ENCODE data around the gene MILR1. TPM values are rescaled to one million over a fixed set of nuclear protein-coding genes. Genes with fewer than 3 reads are reported as not detected.
A peak's percentile ranks its signal among the peaks of the same experiment; 100 is the strongest.

Gene MILR1
- total RNA-seq, 6 experiments from 2014 or later, result 0.57 to 3.0 (median 1.9) TPM

DNA sequence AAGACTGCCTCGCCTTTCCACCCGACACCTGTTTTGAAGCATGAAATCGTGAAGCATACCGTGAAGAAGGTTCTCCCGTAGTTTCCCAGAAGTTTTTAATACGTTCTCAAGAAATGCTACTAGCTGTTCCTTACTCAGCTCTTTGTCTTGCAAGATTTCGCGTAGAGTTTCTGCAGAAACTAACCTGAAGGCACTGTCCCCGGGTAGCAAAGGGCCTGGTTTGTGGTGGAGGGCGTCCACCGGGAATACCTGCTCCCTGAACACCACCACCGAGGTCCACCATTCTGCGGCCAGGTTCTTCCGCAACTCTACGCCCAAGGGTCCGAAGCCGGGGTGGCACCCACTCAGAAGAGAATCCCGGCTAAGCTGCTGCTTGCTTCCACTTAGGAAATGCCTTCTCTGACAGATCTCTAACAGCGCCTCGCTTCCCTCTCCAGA is 47.5 kb downstream of the MILR1 start:
- DNase-seq (no peak), ATAC-seq (peak in 1 of 4 donors; percentile 8)
- WGBS (ENCODE audit: insufficient coverage, low coverage, low lambda C conversion rate, missing lambda C conversion rate), result 0% methylated on average over 6 of the region's 20 CpGs
- Histone ChIP-seq H3K4me3 (peak overlapping the region; percentile 76 to 81 (median 81)), H3K36me3 (peaks cover 12 to 37% (median 25%) of the 10 kb centered on the region in 4 donors), H3K9me3 (no peaks in the 10 kb centered on the region), H3K27me3 (no peaks in the 10 kb centered on the region), H3K27ac (peak overlapping the region; percentile 16 to 68 (median 56)), H3K4me1 (peaks cover 0 to 51% (median 11%) of the 10 kb centered on the region in 4 donors)
- intact Hi-C loops (cut with DNase I), result no loop called here
- TF ChIP-seq, protein P1, sequence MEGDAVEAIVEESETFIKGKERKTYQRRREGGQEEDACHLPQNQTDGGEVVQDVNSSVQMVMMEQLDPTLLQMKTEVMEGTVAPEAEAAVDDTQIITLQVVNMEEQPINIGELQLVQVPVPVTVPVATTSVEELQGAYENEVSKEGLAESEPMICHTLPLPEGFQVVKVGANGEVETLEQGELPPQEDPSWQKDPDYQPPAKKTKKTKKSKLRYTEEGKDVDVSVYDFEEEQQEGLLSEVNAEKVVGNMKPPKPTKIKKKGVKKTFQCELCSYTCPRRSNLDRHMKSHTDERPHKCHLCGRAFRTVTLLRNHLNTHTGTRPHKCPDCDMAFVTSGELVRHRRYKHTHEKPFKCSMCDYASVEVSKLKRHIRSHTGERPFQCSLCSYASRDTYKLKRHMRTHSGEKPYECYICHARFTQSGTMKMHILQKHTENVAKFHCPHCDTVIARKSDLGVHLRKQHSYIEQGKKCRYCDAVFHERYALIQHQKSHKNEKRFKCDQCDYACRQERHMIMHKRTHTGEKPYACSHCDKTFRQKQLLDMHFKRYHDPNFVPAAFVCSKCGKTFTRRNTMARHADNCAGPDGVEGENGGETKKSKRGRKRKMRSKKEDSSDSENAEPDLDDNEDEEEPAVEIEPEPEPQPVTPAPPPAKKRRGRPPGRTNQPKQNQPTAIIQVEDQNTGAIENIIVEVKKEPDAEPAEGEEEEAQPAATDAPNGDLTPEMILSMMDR (IDR thresholded peaks at IDR 0.05), result no peak
- TF ChIP-seq POLR2A (IDR thresholded peaks at IDR 0.05), result no peak

DNA sequence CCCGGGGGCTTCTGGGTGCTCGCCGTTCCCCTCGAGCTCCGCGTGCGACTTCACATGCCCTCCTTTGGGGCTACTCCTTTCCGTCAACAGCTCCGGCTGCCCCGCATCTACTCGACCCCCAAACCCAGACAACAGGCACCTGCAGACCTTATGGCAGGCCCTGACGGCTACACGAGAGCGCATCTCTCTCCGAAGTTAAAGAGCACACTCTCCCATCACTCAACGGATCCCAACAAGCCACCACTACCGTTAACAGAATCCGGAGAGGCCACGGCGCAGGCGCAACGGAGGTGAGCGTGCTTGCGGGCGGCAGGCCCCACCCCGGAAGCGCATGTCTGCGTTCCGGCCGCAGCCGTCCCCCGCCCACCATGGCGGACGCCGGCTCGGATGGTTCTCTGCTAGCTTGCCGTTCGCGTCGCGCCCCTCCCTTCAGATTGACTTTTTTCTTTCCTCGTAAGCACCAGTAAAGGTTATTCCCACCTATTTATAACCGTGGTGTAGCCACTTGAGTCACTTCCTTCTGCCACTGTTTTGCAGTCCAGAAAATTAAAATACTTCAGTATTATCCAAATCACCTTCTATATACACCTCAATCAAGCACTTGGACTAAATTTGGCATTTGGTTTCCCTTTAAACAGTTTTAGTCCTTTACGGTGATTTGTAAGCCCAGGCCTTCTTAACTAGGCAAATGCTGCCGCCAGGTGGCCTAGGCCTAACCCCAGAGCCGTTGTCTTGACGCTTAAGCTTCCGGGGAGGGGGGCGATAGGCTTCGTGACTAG is 48.1 kb downstream of the MILR1 start, which contains the start of gene POLG2:
Gene POLG2 (minus strand): TSS at position 269 of the 779 bp plus-strand sequence. CDS start 86 bp downstream, at position 183.
- peak; percentile 95 to 96 (median 95) for DNase-seq
- Histone ChIP-seq H3K27me3 (no peaks in the 10 kb centered on the region), H3K4me1 (peaks cover 0 to 52% (median 11%) of the 10 kb centered on the region in 4 donors), H3K9me3 (no peaks in the 10 kb centered on the region), H3K4me3 (peak within 1 kb of the TSS; percentile 76 to 81 (median 81)), H3K36me3 (peaks cover 17 to 44% (median 30%) of the 10 kb centered on the region in 4 donors), H3K27ac (peak within 1 kb of the TSS; percentile 39 to 68 (median 56))
- TF ChIP-seq, protein P1 (IDR thresholded peaks at IDR 0.05), result peak; percentile 23 to 46 (median 32)
- peak; percentile 65 for TF ChIP-seq POLR2A (IDR thresholded peaks at IDR 0.05)
- WGBS (ENCODE audit: insufficient coverage, low coverage, low lambda C conversion rate, missing lambda C conversion rate), result 0% methylated on average over 26 of the region's 50 CpGs
- ATAC-seq, result peak; percentile 94 to 99 (median 97)
- intact Hi-C loops (cut with DNase I), result no loop called here

DNA sequence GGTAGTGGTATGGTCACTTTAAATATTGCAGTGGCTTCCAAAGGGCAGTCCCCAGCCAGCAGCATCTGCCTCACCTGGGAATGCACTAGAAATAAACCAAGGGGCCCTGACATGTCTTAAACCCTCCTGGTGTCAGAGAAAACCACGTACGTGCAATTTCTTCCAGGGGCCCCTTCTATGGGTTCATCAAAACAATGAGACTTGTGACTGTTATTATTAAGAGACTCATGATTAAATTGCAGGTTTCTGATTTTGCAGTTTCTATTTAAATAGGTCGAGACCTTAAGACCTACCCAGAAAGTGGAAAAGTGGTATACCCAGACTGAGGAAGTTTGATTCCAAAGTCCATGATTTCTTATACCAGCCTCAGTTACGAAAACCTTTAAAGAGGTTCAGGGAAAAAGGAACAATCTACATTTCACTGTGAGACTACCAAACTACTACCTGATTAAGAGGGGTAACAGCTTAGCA is 48.7 kb downstream of the MILR1 start:
- no peak for DNase-seq
- Histone ChIP-seq H3K36me3 (peaks cover 21 to 49% (median 36%) of the 10 kb centered on the region in 4 donors), H3K4me1 (peaks cover 0 to 57% (median 11%) of the 10 kb centered on the region in 4 donors), H3K27me3 (no peaks in the 10 kb centered on the region), H3K27ac (peak overlapping the region; percentile 39 to 68 (median 56)), H3K9me3 (no peaks in the 10 kb centered on the region), H3K4me3 (peak overlapping the region; percentile 76 to 81 (median 81))
- intact Hi-C loops (cut with DNase I), result no loop called here
- WGBS (ENCODE audit: insufficient coverage, low coverage, low lambda C conversion rate, missing lambda C conversion rate), result 18% methylated on average over 4 of the region's 4 CpGs
- ATAC-seq, result no peak
- TF ChIP-seq, protein P1 (IDR thresholded peaks at IDR 0.05), result no peak
- no peak for TF ChIP-seq POLR2A (IDR thresholded peaks at IDR 0.05)

DNA sequence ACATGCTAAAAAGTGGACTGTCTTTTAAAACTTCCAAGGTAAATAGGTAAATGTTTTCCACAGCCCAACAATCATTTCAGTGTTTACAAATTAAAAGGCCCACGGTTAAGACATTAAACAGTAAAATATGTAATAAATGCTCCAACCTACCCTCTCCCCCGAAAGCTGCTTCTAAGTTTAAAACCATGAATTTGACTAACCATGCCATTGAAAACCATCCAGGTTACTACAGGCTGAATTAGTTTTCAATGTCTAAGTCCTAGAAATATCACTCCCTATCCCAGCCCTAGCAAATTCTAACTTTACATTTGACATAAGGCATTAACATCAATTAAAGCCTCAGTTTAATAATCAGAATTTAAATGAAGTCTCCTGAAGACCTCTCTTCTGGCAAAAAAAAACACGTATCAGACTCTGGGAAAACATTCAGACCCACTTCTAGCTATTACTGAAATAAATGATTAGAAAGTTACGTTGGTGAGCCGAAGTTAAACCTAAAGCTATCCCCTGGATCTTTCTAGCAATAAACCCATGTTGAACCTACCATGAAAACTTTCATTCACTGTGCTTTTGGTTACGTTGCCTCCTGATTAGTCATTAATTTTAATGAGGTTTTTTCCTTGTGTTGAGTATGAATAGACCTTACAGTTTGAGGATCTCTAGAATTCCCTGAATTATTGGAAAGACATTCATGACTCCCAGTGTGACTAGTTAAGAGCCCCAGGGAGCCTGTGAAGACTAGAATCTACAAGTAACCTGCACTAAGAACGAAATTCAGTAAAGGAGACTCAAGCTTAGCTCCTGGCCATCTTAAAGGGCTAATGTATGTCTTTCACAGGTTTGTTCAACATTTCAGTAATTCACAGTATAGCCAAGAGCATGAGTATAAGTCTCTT is 49.6 kb downstream of the MILR1 start:
- Histone ChIP-seq H3K27me3 (no peaks in the 10 kb centered on the region), H3K4me3 (no peak overlapping the region), H3K9me3 (no peaks in the 10 kb centered on the region), H3K4me1 (peaks cover 0 to 64% (median 11%) of the 10 kb centered on the region in 4 donors), H3K36me3 (peaks cover 30 to 56% (median 45%) of the 10 kb centered on the region in 4 donors), H3K27ac (no peak overlapping the region)
- ATAC-seq, result no peak
- WGBS (ENCODE audit: insufficient coverage, low coverage, low lambda C conversion rate, missing lambda C conversion rate), result 56% methylated on average over 6 of the region's 7 CpGs
- no peak for DNase-seq
- TF ChIP-seq, protein P1 (IDR thresholded peaks at IDR 0.05), result no peak
- TF ChIP-seq POLR2A (IDR thresholded peaks at IDR 0.05), result peak; percentile 11
- intact Hi-C loops (cut with DNase I), result no loop called here

All from right lobe of liver (tissue), 6 donors.